GM23338 (cell line): ENCODE measurements around the gene SH3GLB1. TPM values are rescaled to one million over a fixed set of nuclear protein-coding genes. Genes with fewer than 3 reads are reported as not detected.

ENCODE experiments used
- ATAC-seq: fragments of 200-7000 bp; cut with Tn5 transposase; 3 replicates; pipeline ENCODE4 v1.9.1; 2020
- DNase-seq: peaks from one replicate; pipeline ENCODE4 v3.0.0-alpha.2; 2015; ENCODE audit warnings: low spot score
- H2AFZ ChIP-seq: fragments of 200-600 bp; sonication (generic); 2 replicates; pipeline ENCODE4 v1.8.0; 2016; ENCODE audit warnings: antibody characterized with exemption, mild to moderate bottlenecking, moderate library complexity
- H3F3A ChIP-seq: fragments of 200-600 bp; sonication (generic); replicated peaks from 2 replicates; pipeline ENCODE4 v1.8.0; 2017; ENCODE audit warnings: antibody characterized with exemption, mixed run types, low read depth
- H3K27ac ChIP-seq: fragments of 200-600 bp; sonication (generic); 2 replicates; pipeline ENCODE4 v1.6.1; 2016; ENCODE audit warnings: low read depth
- H3K27me3 ChIP-seq: fragments of 200-600 bp; sonication (generic); 2 replicates; pipeline ENCODE4 v1.8.0; 2016; ENCODE audit warnings: mild to moderate bottlenecking, mixed run types, moderate library complexity; ENCODE audit not compliant: insufficient read depth
- H3K36me3 ChIP-seq: fragments of 200-600 bp; sonication (generic); 2 replicates; pipeline ENCODE4 v1.8.0; 2016; ENCODE audit warnings: mild to moderate bottlenecking; ENCODE audit not compliant: insufficient read depth
- H3K4me1 ChIP-seq: fragments of 200-600 bp; sonication (generic); 2 replicates; pipeline ENCODE4 v1.8.0; 2016; ENCODE audit warnings: mild to moderate bottlenecking, moderate library complexity; ENCODE audit not compliant: insufficient read depth
- H3K4me2 ChIP-seq: fragments of 200-600 bp; sonication (generic); 2 replicates; pipeline ENCODE4 v1.7.1; 2017; ENCODE audit warnings: mixed run types
- H3K4me3 ChIP-seq: fragments of 200-600 bp; sonication (generic); 2 replicates; pipeline ENCODE4 v1.6.1; 2016; ENCODE audit warnings: mixed run types
- H3K79me2 ChIP-seq: fragments of 200-600 bp; sonication (generic); replicated peaks from 2 replicates; pipeline ENCODE4 v1.8.0; 2017; ENCODE audit warnings: mild to moderate bottlenecking; ENCODE audit not compliant: insufficient read depth
- H3K9me2 ChIP-seq: fragments of 200-600 bp; sonication (generic); 2 replicates; pipeline ENCODE4 v1.8.0; 2017; ENCODE audit not compliant: insufficient read depth
- H4K20me1 ChIP-seq: fragments of 200-600 bp; sonication (generic); replicated peaks from 2 replicates; pipeline ENCODE4 v1.8.0; 2017; ENCODE audit warnings: mild to moderate bottlenecking; ENCODE audit not compliant: insufficient read depth
- H3K27ac Mint-ChIP-seq: 2 replicates; pipeline ENCODE4 v1.8.0; 2020; ENCODE audit warnings: inconsistent platforms, mild to moderate bottlenecking, moderate library complexity, mixed read lengths
- H3K27me3 Mint-ChIP-seq: 3 replicates; pipeline ENCODE4 v1.8.0; 2022; ENCODE audit warnings: low read depth, mild to moderate bottlenecking, moderate library complexity, mixed read lengths, inconsistent platforms; ENCODE audit not compliant: insufficient read depth, poor library complexity
- H3K36me3 Mint-ChIP-seq: 3 replicates; pipeline ENCODE4 v1.8.0; 2021; ENCODE audit warnings: low read depth, mild to moderate bottlenecking, inconsistent platforms, moderate library complexity, mixed read lengths
- H3K4me1 Mint-ChIP-seq: 3 replicates; pipeline ENCODE4 v1.8.0; 2020; ENCODE audit warnings: mild to moderate bottlenecking, inconsistent platforms, mixed read lengths
- H3K4me3 Mint-ChIP-seq: 3 replicates; pipeline ENCODE4 v1.8.0; 2021; ENCODE audit warnings: moderate library complexity, mild to moderate bottlenecking, inconsistent platforms, mixed read lengths
- H3K9me3 Mint-ChIP-seq: 3 replicates; pipeline ENCODE4 v1.8.0; 2020; ENCODE audit warnings: moderate library complexity, mild to moderate bottlenecking, inconsistent platforms, mixed read lengths
- CREB1 ChIP-seq: fragments of 250-450 bp; sonication (Bioruptor Pico); IDR thresholded peaks from 2 replicates; pipeline ENCODE4 v1.5.0; 2020; ENCODE audit warnings: low read depth, mild to moderate bottlenecking, moderate library complexity
- CTCF ChIP-seq, 2 experiments: fragments of 200-600 bp in 1 of 2; sonication (generic) in 1 of 2; conservative IDR thresholded peaks; 2 replicates each; pipeline versions ENCODE4 v1.5.1 to v1.6.1; 2016 to 2017; ENCODE audit warnings: antibody characterized with exemption in 2 of 2, low read depth in 2 of 2, mild to moderate bottlenecking in 2 of 2, moderate library complexity in 1 of 2
- EZH2 ChIP-seq: fragments of 200-600 bp; sonication (generic); IDR thresholded peaks from one replicate; pipeline ENCODE4 v1.8.0; 2017; ENCODE audit warnings: antibody characterized with exemption, mild to moderate bottlenecking, low read depth; ENCODE audit not compliant: unreplicated experiment
- EZH2phosphoT487 ChIP-seq: fragments of 200-600 bp; sonication (generic); IDR thresholded peaks from one replicate; pipeline ENCODE4 v1.8.1; 2018; ENCODE audit warnings: antibody characterized with exemption; ENCODE audit not compliant: unreplicated experiment
- JUNB ChIP-seq: IDR thresholded peaks from one replicate; pipeline ENCODE4 v1.6.1; 2016; ENCODE audit warnings: antibody characterized with exemption; ENCODE audit not compliant: unreplicated experiment
- NANOG ChIP-seq: IDR thresholded peaks from 2 replicates; pipeline ENCODE4 v1.6.1; 2016; ENCODE audit warnings: antibody characterized with exemption, borderline replicate concordance
- POLR2AphosphoS5 ChIP-seq: IDR thresholded peaks from 2 replicates; pipeline ENCODE4 v1.6.1; 2016; ENCODE audit warnings: antibody characterized with exemption, low read depth
- STAT1 ChIP-seq: IDR thresholded peaks from one replicate; pipeline ENCODE4 v1.6.1; 2016; ENCODE audit warnings: antibody characterized with exemption; ENCODE audit not compliant: unreplicated experiment
- ZNF331 ChIP-seq: fragments of 250-450 bp; sonication (Bioruptor Pico); IDR thresholded peaks from 2 replicates; pipeline ENCODE4 v1.5.0; 2020; ENCODE audit warnings: low read depth, mild to moderate bottlenecking, moderate library complexity
- ZNF462 ChIP-seq: fragments of 250-450 bp; sonication (Bioruptor Pico); IDR thresholded peaks from 2 replicates; pipeline ENCODE4 v1.5.0; 2020; ENCODE audit warnings: mild to moderate bottlenecking, moderate library complexity
- polyA plus RNA-seq: library from polyadenylated mRNA; unstranded; fragments of >200 nt; fragmentation: Nextera tagmentation; extraction: Ambion mirVana; gene quantifications from 2 replicates; pipeline ENCODE4 v1.2.1, GENCODE V29; 2016
- total RNA-seq: library from RNA; depleted of rRNA; stranded (reverse); fragments of >200 nt; shearing (Covaris generic); gene quantifications from 2 replicates; pipeline ENCODE4 v1.2.3, GENCODE V29; 2014
- TF ChIP-seq, protein P1 (sequence below): IDR thresholded peaks from 2 replicates; pipeline ENCODE4 v1.6.1; 2016; ENCODE audit warnings: antibody characterized with exemption
- TF ChIP-seq, protein P2 (sequence below): IDR thresholded peaks from one replicate; pipeline ENCODE4 v1.6.1; 2018; ENCODE audit warnings: antibody characterized with exemption; ENCODE audit not compliant: unreplicated experiment

Gene SH3GLB1
- total and polyA plus RNA-seq, 2 experiments from 2014 or later, result 21.4 to 29.4 TPM

GRCh38 chr1:86712088-86712860 lies 7.9 kb downstream of the SH3GLB1 start:
- Histone ChIP-seq H2AFZ (no peak overlapping the region), H3K27ac (no peak overlapping the region), H3F3A (no peaks in the 10 kb centered on the region), H4K20me1 (no peaks in the 10 kb centered on the region; the same call in 1 of the 2 replicates), H3K36me3 (no peaks in the 10 kb centered on the region), H3K4me2 (no peak overlapping the region), H3K4me1 (peaks cover 8% of the 10 kb centered on the region; the same call in 1 of the 2 replicates), H3K9me2 (no peaks in the 10 kb centered on the region), H3K4me3 (no peak overlapping the region), H3K79me2 (peaks cover 81% of the 10 kb centered on the region), H3K27me3 (no peaks in the 10 kb centered on the region)
- H3K36me3 Mint-ChIP-seq, result no peaks in the 10 kb centered on the region; the same call in 2 of the 3 replicates
- TF ChIP-seq STAT1 (no peak), ZNF331 (CRISPR knock-in tag) (no peak), JUNB (no peak), ZNF462 (no peak), NANOG (no peak), POLR2AphosphoS5 (no peak), EZH2 (no peak), EZH2phosphoT487 (no peak), CTCF (conservative IDR thresholded peaks at IDR 0.05; ENCODE audit: low read depth in 2 of 2) (no peak), CREB1 (CRISPR knock-in tag) (no peak)
- TF ChIP-seq, protein P1, sequence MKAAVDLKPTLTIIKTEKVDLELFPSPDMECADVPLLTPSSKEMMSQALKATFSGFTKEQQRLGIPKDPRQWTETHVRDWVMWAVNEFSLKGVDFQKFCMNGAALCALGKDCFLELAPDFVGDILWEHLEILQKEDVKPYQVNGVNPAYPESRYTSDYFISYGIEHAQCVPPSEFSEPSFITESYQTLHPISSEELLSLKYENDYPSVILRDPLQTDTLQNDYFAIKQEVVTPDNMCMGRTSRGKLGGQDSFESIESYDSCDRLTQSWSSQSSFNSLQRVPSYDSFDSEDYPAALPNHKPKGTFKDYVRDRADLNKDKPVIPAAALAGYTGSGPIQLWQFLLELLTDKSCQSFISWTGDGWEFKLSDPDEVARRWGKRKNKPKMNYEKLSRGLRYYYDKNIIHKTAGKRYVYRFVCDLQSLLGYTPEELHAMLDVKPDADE, result no peak
- TF ChIP-seq, protein P2, sequence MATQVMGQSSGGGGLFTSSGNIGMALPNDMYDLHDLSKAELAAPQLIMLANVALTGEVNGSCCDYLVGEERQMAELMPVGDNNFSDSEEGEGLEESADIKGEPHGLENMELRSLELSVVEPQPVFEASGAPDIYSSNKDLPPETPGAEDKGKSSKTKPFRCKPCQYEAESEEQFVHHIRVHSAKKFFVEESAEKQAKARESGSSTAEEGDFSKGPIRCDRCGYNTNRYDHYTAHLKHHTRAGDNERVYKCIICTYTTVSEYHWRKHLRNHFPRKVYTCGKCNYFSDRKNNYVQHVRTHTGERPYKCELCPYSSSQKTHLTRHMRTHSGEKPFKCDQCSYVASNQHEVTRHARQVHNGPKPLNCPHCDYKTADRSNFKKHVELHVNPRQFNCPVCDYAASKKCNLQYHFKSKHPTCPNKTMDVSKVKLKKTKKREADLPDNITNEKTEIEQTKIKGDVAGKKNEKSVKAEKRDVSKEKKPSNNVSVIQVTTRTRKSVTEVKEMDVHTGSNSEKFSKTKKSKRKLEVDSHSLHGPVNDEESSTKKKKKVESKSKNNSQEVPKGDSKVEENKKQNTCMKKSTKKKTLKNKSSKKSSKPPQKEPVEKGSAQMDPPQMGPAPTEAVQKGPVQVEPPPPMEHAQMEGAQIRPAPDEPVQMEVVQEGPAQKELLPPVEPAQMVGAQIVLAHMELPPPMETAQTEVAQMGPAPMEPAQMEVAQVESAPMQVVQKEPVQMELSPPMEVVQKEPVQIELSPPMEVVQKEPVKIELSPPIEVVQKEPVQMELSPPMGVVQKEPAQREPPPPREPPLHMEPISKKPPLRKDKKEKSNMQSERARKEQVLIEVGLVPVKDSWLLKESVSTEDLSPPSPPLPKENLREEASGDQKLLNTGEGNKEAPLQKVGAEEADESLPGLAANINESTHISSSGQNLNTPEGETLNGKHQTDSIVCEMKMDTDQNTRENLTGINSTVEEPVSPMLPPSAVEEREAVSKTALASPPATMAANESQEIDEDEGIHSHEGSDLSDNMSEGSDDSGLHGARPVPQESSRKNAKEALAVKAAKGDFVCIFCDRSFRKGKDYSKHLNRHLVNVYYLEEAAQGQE, result no peak
- H3K4me1 Mint-ChIP-seq, result peaks cover 11% of the 10 kb centered on the region
- H3K4me3 Mint-ChIP-seq, result no peak overlapping the region
- H3K27ac Mint-ChIP-seq, result no peak overlapping the region
- no peak for DNase-seq
- H3K27me3 Mint-ChIP-seq, result peaks cover 2% of the 10 kb centered on the region
- no peaks in the 10 kb centered on the region for H3K9me3 Mint-ChIP-seq
- ATAC-seq, result no peak
